GM18519 (cell line): ENCODE data around the gene CLCN5.

Experiments
- ATAC-seq: cut with Tn5 transposase; IDR thresholded peaks from one replicate; pipeline ENCODE4 v1.9.1; 2021; ENCODE audit warnings: mild to moderate bottlenecking, moderate library complexity; ENCODE audit not compliant: unreplicated experiment, low FRiP score

CLCN5 gene

GRCh38 chrX:49922291-49923241 is at the start of gene CLCN5:
TSS of gene CLCN5 (plus strand) at chrX:49922596. CDS start at chrX:49925299, 2,703 bp downstream.
- ATAC-seq: peak; percentile 91

- no peak for ATAC-seq
Observed at GRCh38 chrX:49876750-49877149, 45.6 kb upstream of the CLCN5 start.

GRCh38 chrX:49877397-49878101 is 44.8 kb upstream of the CLCN5 start:
- no peak for ATAC-seq

GRCh38 chrX:49878128-49878833 is 44.1 kb upstream of the CLCN5 start:
- ATAC-seq: no peak

- ATAC-seq: peak; percentile 89
Observed at GRCh38 chrX:49878834-49879655, 43.4 kb upstream of the CLCN5 start, which contains the start of gene USP27X. TSS of gene USP27X (plus strand) at chrX:49879484. CDS start at chrX:49880308, 824 bp downstream.

- ATAC-seq: no peak
Observed at GRCh38 chrX:49879656-49880277, 42.6 kb upstream of the CLCN5 start.

GRCh38 chrX:49880668-49881067 is 41.7 kb upstream of the CLCN5 start:
- ATAC-seq: no peak

- ATAC-seq: peak; percentile 62
Observed at GRCh38 chrX:49884290-49884862, 38.0 kb upstream of the CLCN5 start.

- no peak for ATAC-seq
Observed at GRCh38 chrX:49892542-49892941, 29.9 kb upstream of the CLCN5 start.

- no peak for ATAC-seq
Observed at GRCh38 chrX:49896951-49897350, 25.4 kb upstream of the CLCN5 start.

GRCh38 chrX:49901048-49901447 is 21.3 kb upstream of the CLCN5 start:
- no peak for ATAC-seq

- no peak for ATAC-seq
Observed at GRCh38 chrX:49910344-49910743, 12.1 kb upstream of the CLCN5 start.

GRCh38 chrX:49912086-49912485 is 10.3 kb upstream of the CLCN5 start:
- no peak for ATAC-seq

GRCh38 chrX:49912861-49913260 is 9.5 kb upstream of the CLCN5 start:
- no peak for ATAC-seq

GRCh38 chrX:49915361-49916222 is 6.8 kb upstream of the CLCN5 start:
- no peak for ATAC-seq

GRCh38 chrX:49919617-49920016 is 2.8 kb upstream of the CLCN5 start:
- no peak for ATAC-seq

GRCh38 chrX:49921109-49921508 is 1.3 kb upstream of the CLCN5 start:
- no peak for ATAC-seq

GRCh38 chrX:49925176-49925575 is 2.8 kb downstream of the CLCN5 start:
- ATAC-seq: no peak
